ENCODE results near the gene TEDC2. TPM values are rescaled to one million over a fixed set of nuclear protein-coding genes. Genes with fewer than 3 reads are reported as not detected.
A peak's percentile ranks its signal among the peaks of the same experiment; 100 is the strongest.

The TEDC2 gene
- polyA plus RNA-seq, 1 of the 3 experiments (the other 2 are of a cell fraction), result 15.6 TPM

GRCh38 chr16:2496223-2497115 lies 36.6 kb downstream of the TEDC2 start:
- CTCF ChIA-PET, result interaction anchor here (1.0 to 1.3 kb wide), 3 partner anchors 14 to 68 kb away, joined by 3 read pairs; partner anchors contain the start of gene TEDC2
- WGBS (ENCODE audit: low lambda C conversion rate), result 95% methylated on average over 46 of the region's 62 CpGs
- POLR2A ChIA-PET, result interaction anchor here (0.6 to 0.8 kb wide), 2 partner anchors 14 to 28 kb away, joined by 5 to 6 read pairs; no protein-coding TSS in a partner anchor

GRCh38 chr16:2497116-2497630 lies 37.3 kb downstream of the TEDC2 start:
- Histone ChIP-seq H3K9me2 (no peaks in the 10 kb centered on the region), H3K9ac (no peak overlapping the region), H3K79me2 (ENCODE audit: insufficient read depth) (no peaks in the 10 kb centered on the region), H3K4me2 (no peak overlapping the region), H3K9me3 (no peaks in the 10 kb centered on the region), H3K27me3 (ENCODE audit: insufficient read depth) (no peaks in the 10 kb centered on the region), H3K36me3 (replicated peaks in 1 of 2; ENCODE audit: control insufficient read depth in 1 of 2, insufficient read depth in 2 of 2, low read length in 1 of 2) (peaks cover 0 to 16% of the 10 kb centered on the region in 2 experiments), H2AFZ (ENCODE audit: low read depth) (no peak overlapping the region), H3K4me1 (ENCODE audit: control insufficient read depth in 1 of 2, insufficient read depth in 2 of 2, low read depth in 1 of 2, low read length in 1 of 2) (peaks cover 0 to 27% of the 10 kb centered on the region in 2 experiments; a peak in 1 of 4 replicates), H3K4me3 (ENCODE audit: low read depth in 2 of 2, low read length in 1 of 2) (no peak overlapping the region), H3K27ac (ENCODE audit: low read depth in 2 of 2, low read length in 1 of 2) (peak overlapping the region in 1 of 2 experiments; percentile 72; a peak in 2 of 4 replicates), H3F3A (replicated peaks; ENCODE audit: insufficient read depth) (no peaks in the 10 kb centered on the region), H4K20me1 (ENCODE audit: insufficient read depth) (0 out of 2 replicates have a peak, but pooled peaks cover 4% of the 10 kb centered on the region)
- peak; percentile 51 for DNase-seq
- POLR2A ChIA-PET, result interaction anchor here (0.8 kb wide), 1 partner anchor 28 kb away, joined by 5 read pairs; no protein-coding TSS in a partner anchor
- CTCF ChIA-PET, result interaction anchor here (1.0 to 1.3 kb wide), 4 partner anchors 14 to 157 kb away, joined by 3 read pairs; partner anchors contain the start of genes ABCA3 and TEDC2
- TF ChIP-seq RCOR1 (IDR thresholded peaks at IDR 0.05; ENCODE audit: low read length), result no peak
- no peak for TF ChIP-seq SMC3 (IDR thresholded peaks at IDR 0.05; ENCODE audit: low read depth, low read length)
- TF ChIP-seq FOSL2 (IDR thresholded peaks at IDR 0.05; ENCODE audit: borderline replicate concordance, low read depth), result no peak
- TF ChIP-seq JUND (IDR thresholded peaks at IDR 0.05), result no peak
- TF ChIP-seq SIN3A (IDR thresholded peaks at IDR 0.05; ENCODE audit: borderline replicate concordance, low read depth, low read length), result no peak
- TF ChIP-seq GABPA (IDR thresholded peaks at IDR 0.05; ENCODE audit: low read depth), result no peak
- TF ChIP-seq YY1 (IDR thresholded peaks at IDR 0.05; ENCODE audit: low read depth), result no peak
- no peak for TF ChIP-seq RXRA (IDR thresholded peaks at IDR 0.05; ENCODE audit: borderline replicate concordance, low read depth)
- no peak for TF ChIP-seq GATA2 (CRISPR knock-in tag; IDR thresholded peaks at IDR 0.05)
- TF ChIP-seq FOXM1 (IDR thresholded peaks at IDR 0.05; ENCODE audit: low read depth), result no peak
- TF ChIP-seq, protein P1, sequence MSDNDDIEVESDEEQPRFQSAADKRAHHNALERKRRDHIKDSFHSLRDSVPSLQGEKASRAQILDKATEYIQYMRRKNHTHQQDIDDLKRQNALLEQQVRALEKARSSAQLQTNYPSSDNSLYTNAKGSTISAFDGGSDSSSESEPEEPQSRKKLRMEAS (IDR thresholded peaks at IDR 0.05; ENCODE audit: low read depth), result no peak
- TF ChIP-seq ELF1 (IDR thresholded peaks at IDR 0.05), result no peak
- TF ChIP-seq EZH2phosphoT487 (IDR thresholded peaks at IDR 0.05; ENCODE audit: borderline replicate concordance, low read depth), result no peak
- 88% methylated on average over 4 of the region's 21 CpGs for WGBS (ENCODE audit: low lambda C conversion rate)

More at GRCh38 chr16:2496223-2497115, 36.6 kb downstream of the TEDC2 start:
- no peaks in the 10 kb centered on the region for H3K9me2 ChIP-seq
- no peak overlapping the region for H3K4me3 ChIP-seq (ENCODE audit: low read depth in 2 of 2, low read length in 1 of 2)
- H3K9me3 ChIP-seq, result no peaks in the 10 kb centered on the region
- H3K27ac ChIP-seq (ENCODE audit: low read depth in 2 of 2, low read length in 1 of 2), result peak overlapping the region in 1 of 2 experiments; percentile 72; a peak in 1 of 4 replicates
- peaks cover 0 to 16% of the 10 kb centered on the region in 2 experiments for H3K36me3 ChIP-seq (replicated peaks in 1 of 2; ENCODE audit: control insufficient read depth in 1 of 2, insufficient read depth in 2 of 2, low read length in 1 of 2)
- H3K27me3 ChIP-seq (ENCODE audit: insufficient read depth), result no peaks in the 10 kb centered on the region
- H2AFZ ChIP-seq (ENCODE audit: low read depth), result no peak overlapping the region
- H3K9ac ChIP-seq, result no peak overlapping the region
- H3K4me1 ChIP-seq (ENCODE audit: control insufficient read depth in 1 of 2, insufficient read depth in 2 of 2, low read depth in 1 of 2, low read length in 1 of 2), result peaks cover 0 to 22% of the 10 kb centered on the region in 2 experiments; a peak in 1 of 4 replicates
- no peaks in the 10 kb centered on the region for H3F3A ChIP-seq (replicated peaks; ENCODE audit: insufficient read depth)
- H3K4me2 ChIP-seq, result no peak overlapping the region
- 0 out of 2 replicates have a peak, but pooled peaks cover 4% of the 10 kb centered on the region for H4K20me1 ChIP-seq (ENCODE audit: insufficient read depth)
- DNase-seq, result no peak
- TF ChIP-seq, protein P2, sequence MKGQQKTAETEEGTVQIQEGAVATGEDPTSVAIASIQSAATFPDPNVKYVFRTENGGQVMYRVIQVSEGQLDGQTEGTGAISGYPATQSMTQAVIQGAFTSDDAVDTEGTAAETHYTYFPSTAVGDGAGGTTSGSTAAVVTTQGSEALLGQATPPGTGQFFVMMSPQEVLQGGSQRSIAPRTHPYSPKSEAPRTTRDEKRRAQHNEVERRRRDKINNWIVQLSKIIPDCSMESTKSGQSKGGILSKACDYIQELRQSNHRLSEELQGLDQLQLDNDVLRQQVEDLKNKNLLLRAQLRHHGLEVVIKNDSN (IDR thresholded peaks at IDR 0.05; ENCODE audit: borderline replicate concordance, low read depth), result no peak
- TF ChIP-seq EP300 (IDR thresholded peaks at IDR 0.05; ENCODE audit: borderline replicate concordance in 1 of 2, low read depth in 1 of 2, low read length in 1 of 2), result no peak
- TF ChIP-seq FOXM1 (IDR thresholded peaks at IDR 0.05; ENCODE audit: low read depth), result no peak
- no peak for TF ChIP-seq FOXJ3 (CRISPR knock-in tag; IDR thresholded peaks at IDR 0.05)
- TF ChIP-seq RAD21 (IDR thresholded peaks at IDR 0.05; ENCODE audit: low read length), result no peak
- no peak for TF ChIP-seq NFIC (IDR thresholded peaks at IDR 0.05; ENCODE audit: borderline replicate concordance)
- TF ChIP-seq RXRA (IDR thresholded peaks at IDR 0.05; ENCODE audit: borderline replicate concordance, low read depth), result no peak
- no peak for TF ChIP-seq TCF12 (IDR thresholded peaks at IDR 0.05)
- H3K79me2 ChIP-seq (ENCODE audit: insufficient read depth), result no peaks in the 10 kb centered on the region
